NCI-H1930 (cell line): ENCODE data around the gene ZNF768.
"Not testable (repeated sequence)": the region's sequence is repeated elsewhere in the genome, so short reads cannot be mapped to it uniquely, and the experiment has no call there.

Experiments
- DNase-seq, 2 experiments: peaks; one replicate each; lab custom pipeline; 2025; lab: John Stamatoyannopoulos, UW

Gene ZNF768

GRCh38 chr16:30533146-30533522 lies 6.8 kb upstream of the ZNF768 start:
- no peak for DNase-seq

- no peak for DNase-seq
Observed at GRCh38 chr16:30532285-30533145, 6.1 kb upstream of the ZNF768 start.

GRCh38 chr16:30530163-30531037 lies 4.0 kb upstream of the ZNF768 start:
- DNase-seq, result no peak

GRCh38 chr16:30528799-30529457 lies 2.6 kb upstream of the ZNF768 start:
- DNase-seq, result no peak

- no peak for DNase-seq
Observed at GRCh38 chr16:30527635-30528178, 1.3 kb upstream of the ZNF768 start.

GRCh38 chr16:30526823-30527634 lies 663 bp upstream of the ZNF768 start:
- DNase-seq, result peak; percentile 98 to 99

- DNase-seq, result no peak
Observed at GRCh38 chr16:30525844-30526136, 576 bp downstream of the ZNF768 start.

GRCh38 chr16:30524575-30525568 lies 1.5 kb downstream of the ZNF768 start:
- no peak for DNase-seq

- no peak for DNase-seq
Observed at GRCh38 chr16:30523768-30524574, 2.4 kb downstream of the ZNF768 start.

- DNase-seq, result not testable (repeated sequence)
Observed at GRCh38 chr16:30522702-30523463, 3.5 kb downstream of the ZNF768 start.

GRCh38 chr16:30521873-30522641 lies 4.3 kb downstream of the ZNF768 start:
- DNase-seq, result no peak

- DNase-seq, result no peak
Observed at GRCh38 chr16:30521476-30521872, 4.9 kb downstream of the ZNF768 start.

GRCh38 chr16:30519120-30520049 lies 7.0 kb downstream of the ZNF768 start:
- DNase-seq, result no peak

- no peak for DNase-seq
Observed at GRCh38 chr16:30518552-30518951, 7.8 kb downstream of the ZNF768 start.

- no peak for DNase-seq
Observed at GRCh38 chr16:30515275-30515674, 11.1 kb downstream of the ZNF768 start.

- DNase-seq, result no peak
Observed at GRCh38 chr16:30511509-30511908, 14.9 kb downstream of the ZNF768 start.
